ENCODE results near the gene C3orf20.
A peak's percentile ranks its signal among the peaks of the same experiment; 100 is the strongest.
"Not testable (repeated sequence)": the region's sequence is repeated elsewhere in the genome, so short reads cannot be mapped to it uniquely, and the experiment has no call there.

Gene C3orf20

GRCh38 chr3:14647976-14648955 lies 26.7 kb upstream of the C3orf20 start:
- no peak for DNase-seq (ENCODE audit: low read depth)
- H3K4me3 ChIP-seq (ENCODE audit: low read depth, low read length), result no peak overlapping the region
- TF ChIP-seq CTCF (IDR thresholded peaks at IDR 0.05; ENCODE audit: low read depth, low read length, missing control alignments), result no peak
- in situ Hi-C loops (cut with HindIII; ENCODE audit: low sequenced_read_pairs), result no loop called here

DNA sequence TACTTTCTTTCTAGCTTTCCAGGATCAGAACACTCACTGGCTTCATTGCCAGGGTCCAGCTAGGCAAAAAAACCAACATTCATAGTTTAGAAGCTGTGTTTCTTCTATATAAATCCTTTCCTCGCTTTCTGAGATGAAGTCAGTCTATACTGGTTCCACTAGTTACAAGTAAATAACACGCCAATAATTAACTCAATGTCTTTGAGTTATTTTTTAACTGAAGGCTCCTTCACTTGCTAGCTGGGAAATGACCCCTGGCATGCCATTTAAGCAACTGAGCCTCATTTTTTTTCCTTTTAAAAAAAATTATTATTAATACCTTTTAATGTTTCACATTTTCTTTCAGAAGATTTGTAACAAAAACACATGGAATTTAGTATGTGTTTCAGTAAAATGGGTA lies 25.5 kb upstream of the C3orf20 start:
- in situ Hi-C loops (cut with HindIII; ENCODE audit: low sequenced_read_pairs), result no loop called here
- no peak for TF ChIP-seq CTCF (IDR thresholded peaks at IDR 0.05; ENCODE audit: low read depth, low read length, missing control alignments)
- DNase-seq (ENCODE audit: low read depth), result no peak
- no peak overlapping the region for H3K4me3 ChIP-seq (ENCODE audit: low read depth, low read length)

DNA sequence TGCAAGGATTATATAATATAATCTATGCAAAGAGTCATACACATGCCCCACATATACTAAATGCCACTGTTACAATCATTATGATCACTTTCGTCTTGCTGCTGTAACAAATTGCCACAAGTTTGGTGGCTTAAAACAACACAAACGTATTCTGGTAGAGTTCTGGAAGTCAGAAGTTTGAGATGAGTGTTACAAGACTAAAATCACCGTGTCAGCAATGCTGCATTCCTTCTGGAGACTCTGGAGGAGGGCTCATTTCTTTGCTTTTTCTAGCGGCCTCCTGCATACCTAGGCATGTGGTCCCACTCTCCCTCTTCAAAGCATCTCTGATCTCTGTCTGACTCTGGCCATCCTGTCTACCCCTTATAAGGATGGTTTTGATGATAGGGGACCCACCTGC lies 24.7 kb upstream of the C3orf20 start:
- no peak overlapping the region for H3K4me3 ChIP-seq (ENCODE audit: low read depth, low read length)
- DNase-seq (ENCODE audit: low read depth), result no peak
- TF ChIP-seq CTCF (IDR thresholded peaks at IDR 0.05; ENCODE audit: low read depth, low read length, missing control alignments), result no peak
- in situ Hi-C loops (cut with HindIII; ENCODE audit: low sequenced_read_pairs), result loop anchor here (10.0 kb wide), 1 partner anchor 295 kb away; the partner anchor contains the start of gene NR2C2

GRCh38 chr3:14651440-14652251 lies 23.3 kb upstream of the C3orf20 start, which contains the start of gene CCDC174:
CCDC174 (plus strand) TSS chr3:14651762; CDS start chr3:14651837, 75 bp downstream.
- in situ Hi-C loops (cut with HindIII; ENCODE audit: low sequenced_read_pairs), result loop anchor here (10.0 kb wide), 1 partner anchor 293 kb away; the partner anchor contains the start of gene NR2C2
- no peak for TF ChIP-seq CTCF (IDR thresholded peaks at IDR 0.05; ENCODE audit: low read depth, low read length, missing control alignments)
- H3K4me3 ChIP-seq (ENCODE audit: low read depth, low read length), result peak within 1 kb of the TSS; percentile 98
- peak; percentile 96 for DNase-seq (ENCODE audit: low read depth)

DNA sequence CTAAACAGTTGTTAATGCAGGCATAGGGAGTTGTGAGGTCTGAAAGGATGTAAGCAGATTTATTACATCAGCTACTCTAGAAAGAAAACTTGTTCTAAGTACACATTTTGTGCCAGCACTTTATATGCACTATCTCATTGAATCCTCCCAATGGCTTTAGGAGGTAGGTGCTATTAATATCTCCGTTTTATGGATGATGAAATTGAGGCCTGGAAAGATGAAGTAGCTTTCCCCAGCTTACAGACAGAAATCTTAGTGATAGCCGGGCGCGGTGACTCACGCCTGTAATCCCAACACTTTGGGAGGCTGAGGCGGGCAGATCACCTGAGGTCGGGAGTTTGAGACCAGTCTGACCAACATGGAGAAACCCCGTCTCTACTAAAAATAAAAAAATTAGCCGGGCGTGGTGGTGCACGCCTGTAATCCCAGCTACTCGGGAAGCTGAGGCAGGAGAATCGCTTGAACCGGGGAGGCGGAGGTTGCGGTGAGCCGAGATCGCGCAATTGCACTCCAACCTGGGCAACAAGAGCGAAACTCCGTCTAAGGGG lies 22.5 kb upstream of the C3orf20 start:
- DNase-seq (ENCODE audit: low read depth), result not testable (repeated sequence)
- in situ Hi-C loops (cut with HindIII; ENCODE audit: low sequenced_read_pairs), result loop anchor here (10.0 kb wide), 1 partner anchor 292 kb away; the partner anchor contains the start of gene NR2C2
- peak overlapping the region; percentile 98 for H3K4me3 ChIP-seq (ENCODE audit: low read depth, low read length)

GRCh38 chr3:14657579-14657978 lies 17.4 kb upstream of the C3orf20 start:
- DNase-seq (ENCODE audit: low read depth), result no peak
- in situ Hi-C loops (cut with HindIII; ENCODE audit: low sequenced_read_pairs), result loop anchor here (10.0 kb wide), 1 partner anchor 287 kb away; the partner anchor contains the start of gene NR2C2
- H3K4me3 ChIP-seq (ENCODE audit: low read depth, low read length), result no peak overlapping the region
- no peak for TF ChIP-seq CTCF (IDR thresholded peaks at IDR 0.05; ENCODE audit: low read depth, low read length, missing control alignments)

Data from astrocyte of the cerebellum (primary cell).